ENCODE data around the gene RTEL1. TPM values are rescaled to one million over a fixed set of nuclear protein-coding genes. Genes with fewer than 3 reads are reported as not detected.

RTEL1 gene
- total and polyA plus RNA-seq, 2 experiments from 2014 or later, result 14.8 to 14.9 TPM

DNA sequence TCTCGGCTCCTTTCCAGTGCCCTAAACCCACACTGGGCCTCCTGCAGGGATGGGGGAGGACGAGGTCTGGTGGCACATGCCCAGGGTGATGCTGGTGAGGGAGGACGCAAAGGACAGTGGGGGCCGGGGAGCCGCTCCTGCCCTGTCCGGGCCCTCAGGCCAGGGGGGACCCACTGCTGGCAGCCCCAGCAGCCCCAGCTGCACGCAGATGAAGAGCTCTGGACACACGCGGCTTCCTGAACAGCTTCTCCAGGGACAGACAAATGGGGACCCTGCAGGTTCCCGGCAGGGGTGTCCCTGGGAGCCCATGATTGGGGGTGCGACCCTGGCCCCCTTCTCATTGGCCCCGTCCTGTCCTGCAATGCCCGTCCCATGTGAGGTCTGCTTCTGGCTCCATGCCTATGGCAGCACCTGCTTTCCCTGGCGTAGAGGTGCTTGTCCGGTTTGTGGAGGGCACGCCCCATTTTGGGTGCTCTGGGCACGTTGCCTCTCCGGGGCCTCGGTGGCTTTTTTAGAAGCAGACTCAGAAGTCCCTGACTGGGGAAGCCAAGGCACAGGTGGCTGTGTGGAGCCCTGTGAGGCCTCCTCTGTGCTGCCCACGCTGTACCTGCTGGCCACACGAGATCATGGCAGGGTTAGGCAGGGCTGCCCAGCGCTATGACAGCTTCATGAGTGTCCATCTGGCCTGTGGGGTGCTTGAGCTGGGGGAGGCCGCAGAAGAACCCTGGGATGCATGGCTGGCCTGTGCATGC lies 22.9 kb downstream of the RTEL1 start:
- Histone ChIP-seq H3K27me3 (no peaks in the 10 kb centered on the region), H3K36me3 (no peaks in the 10 kb centered on the region), H3K4me1 (ENCODE audit: low read depth) (no peaks in the 10 kb centered on the region), H3K4me3 (no peak overlapping the region), H3K27ac (no peak overlapping the region), H3K9me3 (ENCODE audit: low read depth) (no peaks in the 10 kb centered on the region)
- TF ChIP-seq, protein P1, sequence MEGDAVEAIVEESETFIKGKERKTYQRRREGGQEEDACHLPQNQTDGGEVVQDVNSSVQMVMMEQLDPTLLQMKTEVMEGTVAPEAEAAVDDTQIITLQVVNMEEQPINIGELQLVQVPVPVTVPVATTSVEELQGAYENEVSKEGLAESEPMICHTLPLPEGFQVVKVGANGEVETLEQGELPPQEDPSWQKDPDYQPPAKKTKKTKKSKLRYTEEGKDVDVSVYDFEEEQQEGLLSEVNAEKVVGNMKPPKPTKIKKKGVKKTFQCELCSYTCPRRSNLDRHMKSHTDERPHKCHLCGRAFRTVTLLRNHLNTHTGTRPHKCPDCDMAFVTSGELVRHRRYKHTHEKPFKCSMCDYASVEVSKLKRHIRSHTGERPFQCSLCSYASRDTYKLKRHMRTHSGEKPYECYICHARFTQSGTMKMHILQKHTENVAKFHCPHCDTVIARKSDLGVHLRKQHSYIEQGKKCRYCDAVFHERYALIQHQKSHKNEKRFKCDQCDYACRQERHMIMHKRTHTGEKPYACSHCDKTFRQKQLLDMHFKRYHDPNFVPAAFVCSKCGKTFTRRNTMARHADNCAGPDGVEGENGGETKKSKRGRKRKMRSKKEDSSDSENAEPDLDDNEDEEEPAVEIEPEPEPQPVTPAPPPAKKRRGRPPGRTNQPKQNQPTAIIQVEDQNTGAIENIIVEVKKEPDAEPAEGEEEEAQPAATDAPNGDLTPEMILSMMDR (IDR thresholded peaks at IDR 0.05; ENCODE audit: low read depth, low read length), result no peak
- no peak for DNase-seq (ENCODE audit: low read depth in 1 of 2, low spot score in 1 of 2)

DNA sequence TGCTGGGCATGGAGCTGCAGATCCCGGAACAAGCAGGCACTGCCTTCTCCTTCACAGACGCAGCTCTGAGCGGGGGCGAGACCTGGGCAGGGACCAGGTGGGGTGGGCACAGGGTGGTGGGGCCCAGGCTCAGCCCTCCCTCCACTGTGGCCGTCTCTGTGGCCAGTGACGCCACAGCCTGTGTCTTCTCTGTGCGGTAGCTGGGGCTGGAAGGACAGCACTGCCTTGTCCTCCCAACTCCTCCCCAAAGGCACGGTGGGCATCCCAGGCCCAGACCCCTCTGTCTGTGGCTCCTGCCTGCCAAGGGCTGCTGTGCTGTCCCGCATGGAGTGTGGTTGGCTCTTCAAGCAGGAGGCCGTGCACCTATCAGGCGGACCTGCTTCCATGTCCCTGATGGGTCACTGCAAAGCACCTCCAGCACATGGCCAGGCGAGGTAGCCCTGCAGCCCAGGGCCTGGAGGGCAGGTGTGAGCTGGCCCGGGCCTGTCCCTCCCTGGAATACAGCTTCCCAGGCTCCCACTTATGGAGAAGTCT lies 23.6 kb downstream of the RTEL1 start:
- peaks cover 5% of the 10 kb centered on the region for H3K4me1 ChIP-seq (ENCODE audit: low read depth)
- no peak for DNase-seq (ENCODE audit: low read depth in 1 of 2, low spot score in 1 of 2)
- H3K27ac ChIP-seq, result no peak overlapping the region
- H3K4me3 ChIP-seq, result no peak overlapping the region
- no peaks in the 10 kb centered on the region for H3K27me3 ChIP-seq
- H3K36me3 ChIP-seq, result no peaks in the 10 kb centered on the region
- H3K9me3 ChIP-seq (ENCODE audit: low read depth), result no peaks in the 10 kb centered on the region
- TF ChIP-seq, protein P1 (IDR thresholded peaks at IDR 0.05; ENCODE audit: low read depth, low read length), result no peak

DNA sequence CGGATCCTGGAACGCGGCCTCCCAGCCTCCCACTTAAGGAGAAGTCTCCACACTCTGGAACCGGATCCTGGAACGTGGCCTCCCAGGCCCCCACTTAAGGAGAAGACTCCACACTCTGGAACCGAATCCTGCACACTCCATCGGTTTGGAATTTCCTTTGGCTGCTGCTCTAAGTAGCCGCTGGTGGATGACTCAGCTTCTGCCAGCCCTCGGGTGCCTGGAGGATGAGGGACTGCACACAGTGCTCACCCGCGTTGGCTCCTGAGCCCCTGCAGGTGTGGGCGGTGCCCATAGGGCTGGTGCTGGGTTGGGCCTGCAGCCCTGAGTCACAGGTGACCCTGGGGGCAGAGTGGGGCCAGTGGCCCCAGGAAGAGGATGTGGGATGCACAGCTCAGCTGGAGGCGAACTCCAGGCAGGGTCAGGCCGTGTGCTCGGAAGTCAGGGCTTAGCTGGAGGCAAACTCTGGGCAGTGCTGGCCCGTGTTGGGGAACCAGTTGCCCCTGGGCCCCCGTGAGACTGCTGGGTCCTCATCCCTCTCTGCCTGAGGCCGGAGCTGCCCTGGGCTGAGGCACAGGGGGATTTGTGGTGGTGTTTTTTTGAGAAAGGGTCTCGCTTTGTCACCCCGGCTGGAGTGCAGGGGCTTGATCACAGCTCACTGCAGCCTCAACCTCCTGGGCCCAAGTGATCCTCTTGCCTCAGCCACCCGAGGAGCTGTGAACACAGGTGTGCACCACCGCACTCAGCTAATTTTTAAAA lies 24.4 kb downstream of the RTEL1 start:
- Histone ChIP-seq H3K9me3 (ENCODE audit: low read depth) (no peaks in the 10 kb centered on the region), H3K36me3 (no peaks in the 10 kb centered on the region), H3K4me1 (ENCODE audit: low read depth) (peaks cover 7% of the 10 kb centered on the region), H3K4me3 (no peak overlapping the region), H3K27me3 (no peaks in the 10 kb centered on the region), H3K27ac (no peak overlapping the region)
- TF ChIP-seq, protein P1 (IDR thresholded peaks at IDR 0.05; ENCODE audit: low read depth, low read length), result no peak
- DNase-seq (ENCODE audit: low read depth in 1 of 2, low spot score in 1 of 2), result peak in 1 of 2 donors; percentile 97

DNA sequence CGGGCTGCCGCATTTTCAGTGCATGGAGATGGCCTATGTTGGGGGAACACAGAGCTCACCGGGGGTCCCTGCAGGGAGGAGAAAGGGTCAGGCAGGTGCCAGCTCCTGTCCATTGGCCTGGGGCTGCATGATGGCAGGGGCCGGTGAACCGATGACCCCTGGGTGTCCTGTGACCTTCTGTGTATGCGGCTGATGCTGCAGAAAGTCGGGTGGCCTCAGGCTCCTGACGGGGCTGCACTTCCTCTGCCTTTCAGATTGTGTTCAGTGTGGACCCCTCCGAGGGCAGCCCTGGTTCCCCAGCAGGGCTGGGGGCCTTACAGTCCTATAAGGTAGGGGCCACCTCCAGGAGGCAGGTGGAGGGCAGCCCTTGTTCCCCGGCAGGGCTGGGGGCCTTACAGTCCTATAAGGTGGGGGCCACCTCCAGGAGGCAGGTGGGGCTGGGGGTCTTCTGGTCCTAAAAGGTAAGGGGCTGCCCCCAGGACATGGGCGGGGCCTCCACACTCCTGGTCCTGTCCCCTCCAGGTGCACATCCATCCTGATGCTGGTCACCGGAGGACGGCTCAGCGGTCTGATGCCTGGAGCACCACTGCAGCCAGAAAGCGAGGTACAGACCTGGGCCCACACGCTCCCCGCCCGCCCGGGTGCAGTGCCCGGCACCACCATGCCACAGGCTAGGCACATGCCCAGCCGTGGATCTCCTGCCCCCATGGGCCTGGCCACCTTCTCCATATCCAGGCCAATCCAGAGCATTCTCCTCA lies 27.3 kb downstream of the RTEL1 start:
- Histone ChIP-seq H3K9me3 (ENCODE audit: low read depth) (no peaks in the 10 kb centered on the region), H3K27ac (no peak overlapping the region), H3K27me3 (no peaks in the 10 kb centered on the region), H3K4me1 (ENCODE audit: low read depth) (peaks cover 7% of the 10 kb centered on the region), H3K36me3 (no peaks in the 10 kb centered on the region), H3K4me3 (no peak overlapping the region)
- DNase-seq (ENCODE audit: low read depth in 1 of 2, low spot score in 1 of 2), result no peak
- TF ChIP-seq, protein P1 (IDR thresholded peaks at IDR 0.05; ENCODE audit: low read depth, low read length), result no peak

DNA sequence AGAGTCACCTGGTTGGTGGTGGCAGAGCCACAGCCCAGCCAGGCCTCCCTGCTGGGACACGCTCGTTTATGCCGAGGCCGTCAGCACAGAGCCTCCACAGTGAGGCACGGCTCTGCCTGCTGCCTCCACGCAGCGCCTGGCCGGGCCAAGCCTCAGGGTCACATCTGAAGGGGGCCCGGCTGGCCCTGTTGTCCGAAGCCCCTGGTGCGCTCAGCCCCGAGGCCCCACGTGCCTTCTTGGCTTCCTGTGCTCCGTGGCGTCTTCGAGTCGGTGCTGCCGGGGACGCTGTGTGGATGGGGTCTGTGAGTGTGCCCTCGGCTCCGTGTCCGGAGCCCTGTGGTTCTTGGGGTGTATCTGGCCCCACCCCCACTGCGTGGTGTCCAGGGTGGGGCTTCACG lies 28.0 kb downstream of the RTEL1 start:
- DNase-seq (ENCODE audit: low read depth in 1 of 2, low spot score in 1 of 2), result no peak
- TF ChIP-seq, protein P1 (IDR thresholded peaks at IDR 0.05; ENCODE audit: low read depth, low read length), result no peak
- Histone ChIP-seq H3K36me3 (no peaks in the 10 kb centered on the region), H3K4me1 (ENCODE audit: low read depth) (peaks cover 7% of the 10 kb centered on the region), H3K27me3 (no peaks in the 10 kb centered on the region), H3K9me3 (ENCODE audit: low read depth) (no peaks in the 10 kb centered on the region), H3K27ac (peak overlapping the region; percentile 44), H3K4me3 (no peak overlapping the region)
